Femur (tissue), 1 donor: ENCODE data around the gene GPATCH8.

Experiments used
- DNase-seq: peaks from one replicate; pipeline ENCODE4 v3.0.0-alpha.2; 2017

The GPATCH8 gene

DNA sequence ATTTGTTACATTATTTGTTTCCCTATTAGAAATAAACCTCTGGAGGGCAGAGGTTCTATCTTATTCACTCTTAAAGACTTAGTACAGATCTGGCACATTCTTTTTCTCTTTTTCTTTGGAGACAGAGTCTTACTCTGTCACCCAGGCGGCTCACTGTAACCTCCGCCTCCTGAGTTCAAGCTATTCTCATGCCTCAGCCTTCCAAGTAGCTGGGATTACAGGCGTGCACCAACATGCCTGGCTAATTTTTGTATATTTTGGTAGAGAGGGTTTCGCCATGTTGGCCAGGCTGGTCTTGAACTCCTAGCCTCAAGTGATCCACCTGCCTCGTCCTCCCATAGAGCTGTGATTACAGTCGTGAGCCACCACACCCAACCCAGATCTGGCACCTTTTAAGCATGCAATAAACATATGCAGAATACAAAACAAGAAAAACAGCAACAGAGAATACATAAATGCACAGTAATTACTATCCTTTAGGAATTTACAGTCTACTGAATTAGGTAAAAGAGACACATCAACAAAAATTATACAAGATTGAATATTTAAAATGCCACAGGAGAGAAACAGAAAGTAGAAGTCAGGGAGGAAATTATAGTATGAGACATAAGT lies 52.1 kb downstream of the GPATCH8 start:
- no peak for DNase-seq

GRCh38 chr17:44448412-44448811 lies 54.8 kb downstream of the GPATCH8 start:
- DNase-seq: no peak

DNA sequence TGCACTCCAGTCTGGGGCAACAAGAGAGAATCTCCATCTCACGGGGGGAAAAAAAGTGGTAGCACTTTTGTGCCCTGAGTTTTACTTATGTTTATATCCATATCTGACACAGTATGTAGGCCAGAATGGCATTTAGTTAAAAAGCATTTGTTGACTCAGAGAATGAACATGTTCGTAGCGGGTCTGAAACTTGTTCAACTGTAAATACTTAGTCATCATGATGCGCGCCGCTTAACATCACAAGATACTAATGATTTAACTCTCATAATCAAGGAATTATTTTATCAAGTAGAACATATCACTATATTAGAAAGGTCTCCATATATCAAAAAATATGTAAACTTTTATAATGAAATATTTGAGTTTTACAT lies 58.5 kb downstream of the GPATCH8 start:
- no peak for DNase-seq

- no peak for DNase-seq
These were observed 60.4 kb downstream of the GPATCH8 start for GRCh38 chr17:44442806-44443205.

- DNase-seq: no peak
These were observed 64.0 kb downstream of the GPATCH8 start for GRCh38 chr17:44439168-44439567.

- peak; percentile 22 for DNase-seq
These were observed 64.6 kb downstream of the GPATCH8 start for GRCh38 chr17:44438636-44439035.

- DNase-seq: no peak
These were observed 66.9 kb downstream of the GPATCH8 start for GRCh38 chr17:44436336-44436735.

- DNase-seq: no peak
These were observed 70.7 kb downstream of the GPATCH8 start for GRCh38 chr17:44432254-44433157.

- no peak for DNase-seq
These were observed 78.3 kb downstream of the GPATCH8 start for GRCh38 chr17:44424828-44425461.

GRCh38 chr17:44417553-44417952 lies 85.7 kb downstream of the GPATCH8 start:
- DNase-seq: no peak

DNA sequence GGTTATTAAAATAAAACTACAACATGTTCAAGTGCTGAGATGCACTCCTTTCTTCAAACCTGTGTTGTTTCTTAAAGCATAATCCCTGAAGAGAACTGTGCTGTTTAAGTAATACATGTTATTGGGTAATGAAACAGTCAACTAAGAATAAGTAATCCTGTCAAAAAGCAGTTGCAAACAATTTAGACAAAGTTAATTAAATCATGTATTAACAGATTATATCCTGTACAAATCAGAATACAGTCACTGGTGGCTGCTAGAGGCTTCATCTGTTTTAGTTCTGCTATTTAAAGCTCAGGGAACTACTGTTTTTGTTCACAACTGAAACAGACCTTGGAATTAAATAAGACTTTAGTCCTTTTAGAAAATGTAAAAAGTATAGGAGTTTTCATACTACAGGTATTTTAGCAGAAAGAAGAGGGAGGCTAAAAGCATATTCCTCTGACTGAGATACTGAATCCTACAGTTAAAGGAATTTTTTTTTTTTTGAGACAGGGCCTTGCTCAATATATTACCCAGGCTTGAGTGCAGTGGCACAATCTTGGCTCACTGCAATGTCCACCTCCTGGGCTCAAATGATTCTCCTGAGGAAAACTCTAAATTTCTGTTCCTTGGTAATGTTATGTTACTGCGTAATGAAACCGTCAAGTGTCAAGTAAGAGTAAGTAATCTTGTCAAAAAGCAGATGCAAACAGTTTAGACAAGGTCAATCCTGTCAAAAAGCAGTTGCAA lies 86.5 kb downstream of the GPATCH8 start:
- no peak for DNase-seq

DNA sequence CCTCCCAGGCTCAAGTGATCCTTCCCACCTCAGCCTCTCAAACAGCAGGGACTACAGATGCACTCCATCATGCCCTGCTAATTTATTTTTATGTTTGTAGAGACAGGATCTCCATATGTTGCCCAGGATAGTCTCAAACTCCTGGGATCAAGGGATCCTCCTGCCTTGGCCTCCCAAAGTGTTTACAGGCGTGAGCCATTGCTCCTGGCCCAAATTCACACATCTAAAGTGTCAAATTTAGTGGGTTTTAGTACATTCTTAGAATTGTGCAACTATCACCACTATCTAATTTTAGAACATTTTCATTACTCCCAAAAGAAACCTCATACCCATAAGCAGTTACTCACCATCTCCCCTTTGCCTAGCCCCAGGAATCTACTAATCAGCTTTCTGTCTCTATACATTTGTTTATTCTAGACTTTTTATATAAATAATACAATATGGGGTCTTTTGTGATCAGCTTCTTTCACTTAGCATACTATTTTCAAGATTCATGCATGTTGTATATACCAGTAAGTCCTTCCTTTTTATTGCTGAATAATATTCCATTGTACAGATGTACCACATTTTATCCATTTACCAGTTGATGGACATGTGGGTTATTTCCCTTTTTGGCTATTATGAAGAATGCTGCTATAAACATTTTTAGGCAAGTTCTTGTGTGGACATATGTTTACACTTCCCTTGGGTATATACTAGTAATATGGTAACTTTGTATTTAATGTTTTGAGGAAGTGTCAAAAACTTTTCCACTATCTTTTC lies 88.6 kb downstream of the GPATCH8 start:
- DNase-seq: no peak

DNA sequence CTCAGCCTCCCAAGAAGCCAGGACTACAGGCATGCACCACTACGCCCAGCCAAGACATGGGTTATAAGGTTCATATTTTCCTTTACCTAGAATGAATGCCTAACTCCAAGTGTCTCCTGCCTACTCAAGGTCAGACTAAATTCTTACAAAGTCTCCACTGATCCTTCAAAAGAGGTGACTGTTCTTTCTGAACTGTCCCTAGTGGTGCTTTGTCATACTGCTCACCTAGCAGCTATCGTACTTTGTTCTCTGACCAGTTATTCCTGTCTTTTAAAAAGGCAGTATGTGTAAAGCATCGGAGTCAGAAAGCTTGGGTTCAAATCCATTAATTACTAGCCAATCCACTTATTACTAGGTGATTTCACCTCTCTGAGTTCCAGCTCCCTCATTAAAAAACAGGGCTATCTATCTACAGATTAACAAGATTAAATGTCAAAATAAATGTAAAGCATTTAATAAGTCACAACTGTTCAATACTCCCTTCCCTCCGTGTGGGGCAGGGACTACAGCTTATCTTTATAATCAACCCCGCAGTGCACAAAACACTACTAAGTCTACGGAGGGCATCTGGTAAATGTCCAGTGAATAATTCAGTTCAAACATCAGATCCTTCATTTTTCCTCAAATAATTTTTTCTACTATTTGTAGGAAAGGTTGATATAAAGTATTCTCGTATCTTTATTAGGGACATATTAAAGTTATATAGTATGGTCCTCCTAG lies 93.7 kb downstream of the GPATCH8 start:
- no peak for DNase-seq

DNA sequence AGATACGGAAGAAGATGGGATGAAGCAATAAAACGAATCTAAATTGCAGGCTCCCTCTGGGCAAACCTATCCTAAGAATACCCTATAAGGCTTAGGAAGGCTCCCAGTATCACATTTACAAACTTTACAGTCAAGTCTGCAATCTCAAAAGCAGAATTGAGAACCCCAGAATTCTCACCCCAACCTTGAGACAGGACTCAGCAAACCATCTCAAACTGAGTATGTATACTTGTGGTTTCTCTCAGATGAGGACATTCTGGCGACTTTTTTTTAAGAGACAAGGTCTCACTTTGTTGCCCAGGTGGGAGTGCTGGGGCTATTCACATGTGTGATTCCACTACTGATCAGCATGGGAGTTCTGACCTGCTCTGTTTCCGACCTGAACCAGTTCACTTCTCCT lies 94.4 kb downstream of the GPATCH8 start:
- no peak for DNase-seq

GRCh38 chr17:44402564-44403172 lies 100.5 kb downstream of the GPATCH8 start:
- DNase-seq: no peak

GRCh38 chr17:44400226-44400847 lies 102.9 kb downstream of the GPATCH8 start:
- DNase-seq: no peak

- DNase-seq: no peak
These were observed 104.2 kb downstream of the GPATCH8 start for GRCh38 chr17:44398692-44399691.

- no peak for DNase-seq
These were observed 105.4 kb downstream of the GPATCH8 start for GRCh38 chr17:44397479-44398440.
